ENCODE measurements around the gene ROCK2. TPM values are rescaled to one million over a fixed set of nuclear protein-coding genes. Genes with fewer than 3 reads are reported as not detected.

ROCK2 gene
- total and polyA plus RNA-seq, 2 donors (not counting 1 experiment from before 2014, with no cell fraction given): 2.3 to 30.2 TPM

- 94% methylated on average over 17 of the region's 18 CpGs for WGBS (ENCODE audit: insufficient coverage)
- Histone ChIP-seq H2AFZ (ENCODE audit: insufficient read depth, low read depth, low read length, poor library complexity, severe bottlenecking) (no peak overlapping the region), H3K27ac (ENCODE audit: low read length in 2 of 2) (no peak overlapping the region), H3K4me1 (ENCODE audit: control insufficient read depth in 2 of 2, insufficient read depth in 2 of 2, low read length in 2 of 2) (no peaks in the 10 kb centered on the region), H4K20me1 (ENCODE audit: control insufficient read depth, insufficient read depth, low read length, poor library complexity, severe bottlenecking) (no peaks in the 10 kb centered on the region), H3K4me3 (ENCODE audit: control extremely low read depth in 1 of 5, extremely low read depth in 1 of 5, insufficient read depth in 1 of 5, low read depth in 2 of 5, low read length in 4 of 5) (no peak overlapping the region), H3K9me3 (ENCODE audit: control extremely low read depth in 1 of 3, control insufficient read depth in 2 of 3, insufficient read depth in 1 of 3, low read length in 2 of 3) (no peaks in the 10 kb centered on the region), H3K27me3 (replicated peaks in 1 of 4; ENCODE audit: control extremely low read depth in 1 of 4, control insufficient read depth in 3 of 4, insufficient read depth in 4 of 4, low read length in 3 of 4) (no peaks in the 10 kb centered on the region), H3K4me2 (replicated peaks; ENCODE audit: low read depth, low read length, poor library complexity, severe bottlenecking) (no peak overlapping the region), H3K9ac (ENCODE audit: low read length) (no peak overlapping the region), H3K36me3 (replicated peaks in 1 of 2; ENCODE audit: control extremely low read depth in 1 of 2, control insufficient read depth in 1 of 2, extremely low read depth in 1 of 2, insufficient read depth in 2 of 2, low read length in 1 of 2) (no peaks in the 10 kb centered on the region), H3K79me2 (ENCODE audit: control insufficient read depth, insufficient read depth, low read length) (no peaks in the 10 kb centered on the region)
- Mint-ChIP-seq H3K4me1 (no peaks in the 10 kb centered on the region), H3K9me3 (ENCODE audit: insufficient read depth) (no peaks in the 10 kb centered on the region), H3K27ac (no peak overlapping the region), H3K27me3 (no peaks in the 10 kb centered on the region), H3K4me3 (no peak overlapping the region)
- no peak for ATAC-seq (ENCODE audit: low read depth)
- DNase-seq: no peak
- ChIA-PET CTCF (no interaction called here), POLR2A (no interaction called here)
- TF ChIP-seq CTCF (IDR thresholded peaks at IDR 0.05) (no peak), EZH2 (IDR thresholded peaks at IDR 0.05; ENCODE audit: borderline replicate concordance, insufficient read depth, low read depth, low read length, poor library complexity, severe bottlenecking) (no peak)
- intact Hi-C loops (cut with micrococcal nuclease): no loop called here
Measured at GRCh38 chr2:11389551-11390398, 45.3 kb upstream of the ROCK2 start.

- Histone ChIP-seq H3K9me3 (ENCODE audit: control extremely low read depth in 1 of 3, control insufficient read depth in 2 of 3, insufficient read depth in 1 of 3, low read length in 2 of 3) (no peaks in the 10 kb centered on the region), H4K20me1 (ENCODE audit: control insufficient read depth, insufficient read depth, low read length, poor library complexity, severe bottlenecking) (no peaks in the 10 kb centered on the region), H3K9ac (ENCODE audit: low read length) (no peak overlapping the region), H3K4me1 (ENCODE audit: control insufficient read depth in 2 of 2, insufficient read depth in 2 of 2, low read length in 2 of 2) (no peaks in the 10 kb centered on the region), H3K27me3 (replicated peaks in 1 of 4; ENCODE audit: control extremely low read depth in 1 of 4, control insufficient read depth in 3 of 4, insufficient read depth in 4 of 4, low read length in 3 of 4) (no peaks in the 10 kb centered on the region), H2AFZ (ENCODE audit: insufficient read depth, low read depth, low read length, poor library complexity, severe bottlenecking) (no peak overlapping the region), H3K27ac (ENCODE audit: low read length in 2 of 2) (no peak overlapping the region), H3K4me3 (ENCODE audit: control extremely low read depth in 1 of 5, extremely low read depth in 1 of 5, insufficient read depth in 1 of 5, low read depth in 2 of 5, low read length in 4 of 5) (no peak overlapping the region), H3K36me3 (replicated peaks in 1 of 2; ENCODE audit: control extremely low read depth in 1 of 2, control insufficient read depth in 1 of 2, extremely low read depth in 1 of 2, insufficient read depth in 2 of 2, low read length in 1 of 2) (no peaks in the 10 kb centered on the region), H3K79me2 (ENCODE audit: control insufficient read depth, insufficient read depth, low read length) (no peaks in the 10 kb centered on the region), H3K4me2 (replicated peaks; ENCODE audit: low read depth, low read length, poor library complexity, severe bottlenecking) (no peak overlapping the region)
- Mint-ChIP-seq H3K27ac (no peak overlapping the region), H3K27me3 (no peaks in the 10 kb centered on the region), H3K9me3 (ENCODE audit: insufficient read depth) (no peaks in the 10 kb centered on the region), H3K4me1 (no peaks in the 10 kb centered on the region), H3K4me3 (no peak overlapping the region)
- ATAC-seq (ENCODE audit: low read depth) (no peak), DNase-seq (no peak)
- CTCF ChIA-PET: no interaction called here
- POLR2A ChIA-PET: no interaction called here
- intact Hi-C loops (cut with micrococcal nuclease): no loop called here
- 95% methylated on average over 3 of the region's 6 CpGs for WGBS (ENCODE audit: insufficient coverage)
- no peak for TF ChIP-seq EZH2 (IDR thresholded peaks at IDR 0.05; ENCODE audit: borderline replicate concordance, insufficient read depth, low read depth, low read length, poor library complexity, severe bottlenecking)
- no peak for TF ChIP-seq CTCF (IDR thresholded peaks at IDR 0.05)
Measured at GRCh38 chr2:11389052-11389420, 44.6 kb upstream of the ROCK2 start.
